ENCODE results near the gene IGF1R.

The IGF1R gene

DNA sequence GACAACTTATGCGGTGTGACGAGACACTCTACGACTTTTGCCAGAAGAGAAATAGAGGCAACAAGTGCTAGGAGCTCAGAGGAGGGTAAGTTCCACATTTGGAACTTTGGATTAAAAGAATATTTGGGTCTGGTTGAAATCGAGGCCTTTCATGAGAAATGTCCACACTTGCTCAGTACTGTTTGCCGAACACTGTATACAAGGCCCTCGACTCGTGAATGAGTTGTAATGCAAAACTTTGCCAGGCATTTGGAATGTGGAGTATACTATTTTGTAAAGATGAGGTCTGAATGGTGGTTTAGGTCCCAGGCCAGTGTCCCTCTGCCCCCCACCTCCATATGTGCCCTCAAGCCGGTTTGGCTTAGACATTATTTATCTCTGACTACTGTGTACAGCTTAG lies 73.9 kb downstream of the IGF1R start:
- no peak for DNase-seq
- ATAC-seq (replicated peaks): no peak
- Mint-ChIP-seq H3K9me3 (no peaks in the 10 kb centered on the region), H3K27me3 (peaks cover 8 to 28% of the 10 kb centered on the region in 2 donors), H3K4me3 (no peak overlapping the region), H3K36me3 (ENCODE audit: insufficient read depth) (no peaks in the 10 kb centered on the region), H3K27ac (no peak overlapping the region), H3K4me1 (ENCODE audit: low read depth in 2 of 2) (peaks cover 0 to 5% of the 10 kb centered on the region in 2 donors)

DNA sequence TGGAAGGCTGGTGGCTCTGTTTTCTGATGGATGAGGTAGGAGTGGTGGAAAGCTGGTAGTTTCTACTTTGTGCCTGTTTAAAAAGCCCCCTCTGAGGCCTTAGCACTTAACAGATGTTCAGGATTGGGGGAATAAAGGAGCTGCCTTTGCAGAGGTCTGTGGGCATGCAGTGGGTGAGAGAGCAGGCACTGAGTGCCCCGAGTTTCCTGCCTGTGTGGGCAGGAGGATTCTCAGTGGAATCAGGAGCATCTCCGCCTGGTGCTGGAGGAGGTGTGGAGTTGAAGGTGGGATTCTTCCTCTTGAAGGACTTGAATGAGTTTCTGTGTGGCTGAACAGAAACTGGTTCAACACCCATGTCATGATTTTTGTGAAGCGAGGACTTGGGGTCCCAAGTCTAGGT lies 74.3 kb downstream of the IGF1R start:
- H3K9me3 Mint-ChIP-seq: no peaks in the 10 kb centered on the region
- peaks cover 8 to 28% of the 10 kb centered on the region in 2 donors for H3K27me3 Mint-ChIP-seq
- H3K36me3 Mint-ChIP-seq (ENCODE audit: insufficient read depth): no peaks in the 10 kb centered on the region
- peaks cover 0 to 5% of the 10 kb centered on the region in 2 donors for H3K4me1 Mint-ChIP-seq (ENCODE audit: low read depth in 2 of 2)
- H3K27ac Mint-ChIP-seq: no peak overlapping the region
- H3K4me3 Mint-ChIP-seq: no peak overlapping the region
- DNase-seq (no peak), ATAC-seq (replicated peaks) (no peak)

DNA sequence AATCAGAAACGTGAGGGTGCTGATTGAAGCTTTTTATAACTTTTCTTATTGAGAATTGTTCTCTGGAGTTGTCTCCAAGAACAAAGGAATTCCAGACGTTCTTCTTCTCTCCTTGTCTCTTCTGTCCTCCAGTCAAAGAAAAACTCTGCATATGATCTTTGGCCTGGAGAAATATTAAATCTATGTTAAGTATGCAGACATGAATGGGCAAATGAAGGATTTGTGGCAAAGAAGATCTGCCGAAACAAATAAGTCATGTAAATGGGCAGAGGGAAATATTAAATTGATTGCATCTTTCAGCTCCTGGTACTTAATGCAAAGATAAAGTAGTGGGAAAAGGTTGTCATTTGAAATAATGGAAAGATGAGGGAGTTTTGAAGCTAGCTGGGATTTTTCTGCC lies 74.9 kb downstream of the IGF1R start:
- peaks cover 0 to 3% of the 10 kb centered on the region in 2 donors for H3K4me1 Mint-ChIP-seq (ENCODE audit: low read depth in 2 of 2)
- no peaks in the 10 kb centered on the region for H3K36me3 Mint-ChIP-seq (ENCODE audit: insufficient read depth)
- ATAC-seq (replicated peaks) (no peak), DNase-seq (no peak)
- no peak overlapping the region for H3K4me3 Mint-ChIP-seq
- no peak overlapping the region for H3K27ac Mint-ChIP-seq
- no peaks in the 10 kb centered on the region for H3K9me3 Mint-ChIP-seq
- H3K27me3 Mint-ChIP-seq: peaks cover 8 to 28% of the 10 kb centered on the region in 2 donors

DNA sequence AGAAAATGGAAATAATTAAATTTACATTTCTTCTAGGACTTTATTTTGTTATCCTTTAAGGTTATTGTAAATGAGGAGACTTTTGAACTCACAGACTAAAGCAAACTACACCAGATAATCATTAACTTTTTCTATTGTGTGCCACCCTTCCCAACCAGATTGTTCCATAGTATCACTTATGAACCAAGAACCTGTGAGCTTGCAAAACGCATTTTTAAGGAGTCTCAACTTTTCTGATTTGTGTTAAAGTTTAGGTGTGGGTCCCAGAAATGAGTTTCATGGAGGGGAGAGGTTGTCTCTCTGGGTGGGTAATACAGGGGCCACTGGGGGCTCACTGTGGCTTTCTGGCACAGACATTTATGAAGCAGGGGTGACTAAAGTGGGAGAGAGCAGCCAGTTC lies 75.7 kb downstream of the IGF1R start:
- no peak overlapping the region for H3K4me3 Mint-ChIP-seq
- H3K36me3 Mint-ChIP-seq (ENCODE audit: insufficient read depth): no peaks in the 10 kb centered on the region
- H3K27me3 Mint-ChIP-seq: peaks cover 8 to 25% of the 10 kb centered on the region in 2 donors
- H3K4me1 Mint-ChIP-seq (ENCODE audit: low read depth in 2 of 2): peaks cover 0 to 3% of the 10 kb centered on the region in 2 donors
- DNase-seq (no peak), ATAC-seq (replicated peaks) (no peak)
- H3K27ac Mint-ChIP-seq: no peak overlapping the region
- no peaks in the 10 kb centered on the region for H3K9me3 Mint-ChIP-seq

DNA sequence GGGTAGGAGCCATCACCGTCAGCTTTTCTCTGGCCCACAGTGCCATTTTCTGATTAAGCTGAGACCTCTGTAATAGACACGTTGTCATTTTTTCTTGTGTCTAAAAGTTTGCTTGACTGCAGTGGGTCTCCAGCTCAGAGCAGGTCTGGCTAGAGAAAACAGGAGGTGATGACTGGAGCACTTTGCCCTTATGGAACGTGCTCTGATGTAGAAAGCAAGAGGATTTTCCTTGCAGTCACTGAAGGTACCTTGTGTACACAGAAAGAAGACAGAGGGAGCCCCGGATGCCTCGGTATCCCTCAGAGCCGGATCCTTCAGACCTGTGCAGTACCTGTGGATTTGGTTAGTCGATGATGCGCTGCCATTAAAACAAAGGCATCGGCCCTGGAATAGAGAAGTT lies 76.2 kb downstream of the IGF1R start:
- H3K27ac Mint-ChIP-seq: no peak overlapping the region
- H3K27me3 Mint-ChIP-seq: peaks cover 8 to 25% of the 10 kb centered on the region in 2 donors
- H3K36me3 Mint-ChIP-seq (ENCODE audit: insufficient read depth): no peaks in the 10 kb centered on the region
- no peak overlapping the region for H3K4me3 Mint-ChIP-seq
- H3K4me1 Mint-ChIP-seq (ENCODE audit: low read depth in 2 of 2): peaks cover 0 to 3% of the 10 kb centered on the region in 2 donors
- DNase-seq (no peak), ATAC-seq (replicated peaks) (no peak)
- H3K9me3 Mint-ChIP-seq: no peaks in the 10 kb centered on the region

DNA sequence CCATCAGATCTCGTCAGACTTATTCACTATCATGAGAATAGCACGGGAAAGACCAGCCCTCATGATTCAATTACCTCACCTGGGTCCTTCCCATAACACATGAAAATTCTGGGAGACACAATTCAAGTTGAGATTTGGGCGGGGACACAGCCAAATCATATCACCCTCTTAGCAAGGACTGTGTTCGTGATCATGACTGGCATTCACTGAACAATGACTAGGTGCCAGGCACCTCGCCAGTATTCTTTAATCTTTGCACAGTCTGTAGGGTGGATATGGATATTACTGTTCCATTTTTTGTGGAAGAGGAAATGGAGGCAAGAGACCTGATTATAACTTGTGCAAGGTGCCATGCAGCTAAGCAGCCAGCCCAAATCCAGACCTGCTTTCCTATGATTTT lies 77.5 kb downstream of the IGF1R start:
- Mint-ChIP-seq H3K9me3 (no peaks in the 10 kb centered on the region), H3K27me3 (peaks cover 8 to 19% of the 10 kb centered on the region in 2 donors), H3K27ac (no peak overlapping the region), H3K4me1 (ENCODE audit: low read depth in 2 of 2) (peaks cover 0 to 2% of the 10 kb centered on the region in 2 donors), H3K4me3 (no peak overlapping the region), H3K36me3 (ENCODE audit: insufficient read depth) (no peaks in the 10 kb centered on the region)
- ATAC-seq (replicated peaks) (no peak), DNase-seq (no peak)

DNA sequence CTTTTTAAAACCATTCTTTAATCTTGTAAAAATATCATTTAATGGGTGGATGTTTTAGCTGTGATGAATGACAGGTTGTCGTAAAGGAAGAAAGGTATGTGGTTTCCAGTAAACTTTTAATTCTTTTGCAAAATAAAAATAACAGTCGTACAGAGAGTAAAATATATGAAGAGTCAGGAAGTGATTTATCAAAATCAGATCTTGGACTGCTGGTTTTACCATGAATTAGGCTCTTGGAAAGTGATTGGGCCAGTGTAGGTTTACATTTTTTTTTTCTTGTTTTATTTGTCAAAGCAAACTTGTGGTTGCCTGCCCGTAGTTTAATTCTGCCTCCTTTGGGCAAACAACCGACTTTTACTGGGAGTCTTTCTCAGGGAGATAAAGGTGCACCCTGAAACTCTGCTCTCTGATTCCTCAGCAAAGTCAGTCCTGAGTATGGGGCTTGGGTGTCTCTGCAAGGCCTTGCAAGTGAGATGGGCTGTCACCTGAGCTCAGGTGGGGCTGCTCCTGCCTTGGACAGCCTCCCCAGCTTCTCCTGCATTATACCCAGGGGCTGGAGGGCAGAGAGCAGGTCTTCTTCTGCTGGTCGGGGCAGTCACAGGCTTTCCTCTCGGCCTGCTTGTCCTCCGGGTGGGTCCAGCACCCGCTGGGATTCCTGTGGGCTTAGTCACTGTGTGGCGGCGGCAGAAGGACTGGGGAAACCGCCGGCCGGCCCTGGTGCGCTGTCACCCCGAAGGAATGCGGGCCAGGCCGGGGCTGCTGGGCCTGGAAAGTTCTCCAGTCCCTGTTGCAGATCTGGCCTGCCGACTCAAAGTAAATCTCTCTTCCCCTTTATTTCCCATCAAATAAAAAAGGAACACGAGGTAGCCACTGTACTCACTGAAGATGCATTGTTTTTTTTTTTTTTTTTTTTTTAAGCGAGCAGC lies 79.0 kb downstream of the IGF1R start:
- Mint-ChIP-seq H3K27me3 (peaks cover 0 to 10% of the 10 kb centered on the region in 2 donors), H3K27ac (no peak overlapping the region), H3K36me3 (ENCODE audit: insufficient read depth) (no peaks in the 10 kb centered on the region), H3K9me3 (no peaks in the 10 kb centered on the region), H3K4me3 (no peak overlapping the region), H3K4me1 (ENCODE audit: low read depth in 2 of 2) (no peaks in the 10 kb centered on the region)
- ATAC-seq (replicated peaks) (no peak), DNase-seq (no peak)

DNA sequence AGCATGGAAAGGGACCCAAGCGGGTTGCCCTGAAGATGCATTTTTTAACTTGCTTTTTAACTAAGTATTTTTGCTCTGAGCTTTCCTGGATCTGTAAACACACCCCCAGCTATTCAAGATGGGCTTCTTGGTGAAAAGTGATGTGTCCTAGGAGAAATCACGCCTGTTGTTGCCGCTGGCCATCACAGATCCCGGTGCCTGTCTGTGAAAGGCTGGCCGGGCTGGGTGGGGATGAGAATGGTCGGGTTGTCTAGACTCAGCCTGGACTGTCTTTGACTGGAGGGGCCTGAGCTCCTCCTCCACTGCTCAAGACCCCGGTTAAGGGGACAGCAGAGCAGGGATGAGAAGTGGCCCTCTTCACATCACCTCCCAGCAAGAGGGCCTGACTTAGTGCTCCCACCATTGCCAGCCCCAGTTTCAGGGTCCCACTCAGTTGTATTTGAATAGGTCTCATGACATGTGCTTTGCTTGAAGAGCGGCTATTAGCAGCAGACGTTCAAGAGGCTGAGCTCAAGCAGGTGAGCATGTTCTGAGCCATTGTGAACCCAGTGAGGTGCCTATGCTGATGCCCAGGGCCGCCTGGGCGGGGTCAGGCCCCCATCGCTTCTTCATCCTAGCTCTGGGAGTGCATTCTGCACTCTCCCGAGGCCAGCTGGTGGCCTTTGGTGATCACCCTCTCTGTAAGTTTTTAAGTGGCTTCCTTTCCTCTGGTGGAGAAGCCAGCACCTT lies 79.9 kb downstream of the IGF1R start:
- no peak overlapping the region for H3K4me3 Mint-ChIP-seq
- no peaks in the 10 kb centered on the region for H3K36me3 Mint-ChIP-seq (ENCODE audit: insufficient read depth)
- H3K4me1 Mint-ChIP-seq (ENCODE audit: low read depth in 2 of 2): no peaks in the 10 kb centered on the region
- H3K27me3 Mint-ChIP-seq: peaks cover 0 to 7% of the 10 kb centered on the region in 2 donors
- no peak for ATAC-seq (replicated peaks)
- H3K27ac Mint-ChIP-seq: no peak overlapping the region
- no peak for DNase-seq
- H3K9me3 Mint-ChIP-seq: no peaks in the 10 kb centered on the region

DNA sequence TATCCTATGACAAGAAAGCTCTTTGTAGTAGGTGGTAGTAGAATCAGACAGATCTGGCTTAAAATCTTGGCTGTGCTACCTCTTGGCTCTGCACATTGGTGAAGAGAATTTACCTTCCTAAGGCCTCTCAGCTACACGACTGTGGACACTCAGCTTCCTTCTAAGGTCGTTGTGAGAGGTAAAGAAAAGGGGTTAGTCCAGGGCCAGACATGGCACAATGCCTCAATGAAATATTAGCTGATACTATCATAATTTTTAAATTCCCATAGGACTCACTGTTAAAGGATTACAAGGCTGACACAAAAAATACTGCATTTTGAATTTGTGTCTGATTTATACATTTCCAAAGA lies 80.4 kb downstream of the IGF1R start:
- DNase-seq (no peak), ATAC-seq (replicated peaks) (no peak)
- H3K36me3 Mint-ChIP-seq (ENCODE audit: insufficient read depth): no peaks in the 10 kb centered on the region
- H3K4me3 Mint-ChIP-seq: no peak overlapping the region
- peaks cover 0 to 2% of the 10 kb centered on the region in 2 donors for H3K27me3 Mint-ChIP-seq
- no peaks in the 10 kb centered on the region for H3K9me3 Mint-ChIP-seq
- H3K27ac Mint-ChIP-seq: no peak overlapping the region
- H3K4me1 Mint-ChIP-seq (ENCODE audit: low read depth in 2 of 2): no peaks in the 10 kb centered on the region

DNA sequence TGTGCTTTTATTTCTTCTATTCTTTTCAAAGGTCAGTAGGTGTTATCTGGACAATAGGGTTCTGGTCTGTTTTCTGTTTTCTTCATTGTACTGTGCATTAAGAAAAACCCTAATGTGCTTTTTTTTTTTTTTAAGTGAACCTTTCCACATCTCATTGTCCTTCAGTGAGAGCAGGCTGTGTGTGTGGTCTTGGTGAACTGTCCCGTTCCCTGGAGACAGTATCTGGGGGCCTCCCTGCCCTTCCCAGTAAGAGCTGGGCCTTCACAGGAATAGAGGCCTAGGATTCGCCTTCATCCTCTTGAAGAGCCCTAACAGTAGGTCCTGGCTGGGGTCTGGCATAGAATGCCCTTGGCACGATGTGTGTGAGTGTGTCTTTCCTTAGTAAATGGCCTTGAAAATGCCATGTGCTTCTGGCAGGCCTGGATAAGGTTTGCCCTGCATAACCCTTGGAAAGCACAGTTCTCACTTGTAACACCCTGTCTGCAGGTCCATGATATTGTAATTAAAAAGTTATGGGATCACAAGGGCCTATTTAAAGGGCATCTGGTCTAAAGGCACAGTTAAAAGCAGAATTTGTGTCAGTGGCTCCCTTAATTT lies 81.2 kb downstream of the IGF1R start:
- Mint-ChIP-seq H3K4me3 (no peak overlapping the region), H3K27me3 (no peaks in the 10 kb centered on the region), H3K9me3 (no peaks in the 10 kb centered on the region), H3K36me3 (ENCODE audit: insufficient read depth) (no peaks in the 10 kb centered on the region), H3K27ac (no peak overlapping the region), H3K4me1 (ENCODE audit: low read depth in 2 of 2) (no peaks in the 10 kb centered on the region)
- DNase-seq: no peak
- ATAC-seq (replicated peaks): no peak

DNA sequence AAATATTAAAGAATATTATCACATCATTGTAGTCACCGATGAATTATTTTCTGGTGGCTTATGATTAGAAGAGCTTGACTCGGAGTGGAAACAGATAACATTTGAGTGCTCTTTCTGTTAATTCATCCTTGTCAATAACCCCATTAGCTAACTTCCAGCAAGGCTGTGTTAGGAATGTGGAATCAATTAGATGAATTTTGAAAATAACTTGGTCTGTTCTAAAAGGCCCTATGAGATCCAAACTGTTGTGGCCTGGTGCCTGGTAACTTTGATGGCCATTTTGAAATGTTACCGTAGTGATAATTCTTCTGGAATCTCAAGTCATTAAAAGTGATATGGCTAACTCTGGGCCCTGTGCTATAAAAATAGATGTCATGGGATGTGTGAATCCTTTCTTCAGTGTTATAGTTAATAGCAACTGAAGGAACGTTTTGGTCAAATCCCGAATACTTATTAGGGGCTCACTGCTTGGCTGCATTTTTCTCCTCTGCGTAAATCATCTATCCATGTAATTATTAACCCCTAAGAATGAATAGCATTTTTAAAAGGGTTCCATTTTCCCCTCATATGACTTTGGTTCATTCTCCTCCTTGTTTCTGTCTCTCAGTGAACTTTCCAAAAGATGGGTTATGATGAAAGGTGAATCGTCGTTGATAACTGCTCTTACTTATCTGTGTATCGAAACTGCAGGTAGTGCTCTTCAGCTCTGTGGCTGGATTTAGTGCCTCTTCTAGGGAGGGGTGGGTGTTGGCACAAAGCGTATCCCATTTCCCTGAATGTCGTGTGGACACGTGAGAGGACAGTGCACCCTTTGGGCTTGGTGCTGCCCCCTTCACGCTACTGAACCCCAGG lies 82.7 kb downstream of the IGF1R start:
- Mint-ChIP-seq H3K4me3 (no peak overlapping the region), H3K27ac (no peak overlapping the region), H3K9me3 (no peaks in the 10 kb centered on the region), H3K27me3 (no peaks in the 10 kb centered on the region), H3K4me1 (ENCODE audit: low read depth in 2 of 2) (peaks cover 0 to 1% of the 10 kb centered on the region in 2 donors), H3K36me3 (ENCODE audit: insufficient read depth) (no peaks in the 10 kb centered on the region)
- ATAC-seq (replicated peaks) (no peak), DNase-seq (no peak)

DNA sequence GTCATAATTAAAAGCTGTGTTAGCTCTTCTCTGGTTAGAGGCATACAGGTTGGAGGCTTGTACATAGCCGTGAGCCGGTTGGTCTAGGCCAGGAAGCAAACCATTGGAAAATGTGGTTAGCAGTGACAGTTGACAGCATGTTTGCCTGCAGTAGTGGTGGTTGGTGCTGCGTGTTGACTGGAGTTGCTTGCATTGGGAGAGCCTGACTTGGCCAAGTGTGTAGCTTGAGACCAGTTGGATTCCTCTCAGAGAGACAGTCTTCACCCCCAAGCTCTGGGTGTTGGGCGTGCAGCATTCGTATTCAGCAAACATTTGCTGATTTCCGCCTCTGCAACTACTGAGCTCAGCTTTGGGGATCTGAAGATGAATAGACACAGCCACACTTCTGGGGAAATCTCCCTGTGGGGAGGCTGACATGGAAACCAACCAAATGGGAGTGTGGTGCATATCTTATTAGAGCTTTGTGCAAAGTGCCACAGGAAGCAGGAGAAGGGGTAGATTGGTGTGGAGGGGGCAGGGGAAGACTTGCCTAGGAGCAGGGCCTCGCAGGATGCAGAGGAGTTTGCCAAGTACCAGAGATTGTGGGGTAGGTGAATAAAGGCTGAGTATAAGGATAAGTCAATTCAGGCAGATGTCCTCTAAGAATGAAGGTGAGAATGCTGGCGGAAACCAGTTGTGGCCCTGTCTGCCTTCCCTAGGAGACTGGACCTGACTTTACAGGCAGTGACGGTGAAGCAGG lies 83.5 kb downstream of the IGF1R start:
- no peak overlapping the region for H3K4me3 Mint-ChIP-seq
- no peaks in the 10 kb centered on the region for H3K36me3 Mint-ChIP-seq (ENCODE audit: insufficient read depth)
- no peaks in the 10 kb centered on the region for H3K9me3 Mint-ChIP-seq
- peaks cover 0 to 1% of the 10 kb centered on the region in 2 donors for H3K4me1 Mint-ChIP-seq (ENCODE audit: low read depth in 2 of 2)
- DNase-seq: no peak
- no peak overlapping the region for H3K27ac Mint-ChIP-seq
- H3K27me3 Mint-ChIP-seq: no peaks in the 10 kb centered on the region
- no peak for ATAC-seq (replicated peaks)

Data from effector memory CD8-positive, alpha-beta T cell (primary cell).